Epithelial cell of proximal tubule (primary cell): ENCODE data around the gene WAS. TPM values are rescaled to one million over a fixed set of nuclear protein-coding genes. Genes with fewer than 3 reads are reported as not detected.
"Not testable (repeated sequence)": the region's sequence is repeated elsewhere in the genome, so short reads cannot be mapped to it uniquely, and the experiment has no call there.

Experiments used
- DNase-seq: peaks from one replicate; pipeline ENCODE4 v3.0.0-alpha.2; 2011; ENCODE audit warnings: low read depth
- H3K4me3 ChIP-seq: 2 replicates; pipeline ENCODE4 v1.5.1; 2011; ENCODE audit warnings: low read depth, mild to moderate bottlenecking, low read length
- CTCF ChIP-seq: conservative IDR thresholded peaks from 2 replicates; pipeline ENCODE4 v1.5.1; 2012; ENCODE audit warnings: low read depth, mild to moderate bottlenecking, low read length
- total RNA-seq: library from RNA; depleted of rRNA; stranded (reverse); fragments of >200 nt; gene quantifications from 2 replicates; pipeline ENCODE4 v1.2.3, GENCODE V29; 2015

WAS gene
- total RNA-seq, 1 donor from 2014 or later, result not detected

GRCh38 chrX:48663241-48663640, 20.4 kb upstream of the WAS start:
- no peak for DNase-seq
- no peak overlapping the region for H3K4me3 ChIP-seq
- no peak for TF ChIP-seq CTCF

- H3K4me3 ChIP-seq, result no peak overlapping the region
- TF ChIP-seq CTCF, result no peak
- DNase-seq, result no peak
Observed at GRCh38 chrX:48664156-48664555, 19.4 kb upstream of the WAS start.

GRCh38 chrX:48665991-48666390, 17.6 kb upstream of the WAS start:
- H3K4me3 ChIP-seq, result no peak overlapping the region
- TF ChIP-seq CTCF, result no peak
- no peak for DNase-seq

GRCh38 chrX:48666649-48667048, 16.9 kb upstream of the WAS start:
- no peak overlapping the region for H3K4me3 ChIP-seq
- DNase-seq, result no peak
- no peak for TF ChIP-seq CTCF

- no peak for TF ChIP-seq CTCF
- no peak overlapping the region for H3K4me3 ChIP-seq
- no peak for DNase-seq
Observed at GRCh38 chrX:48667509-48667908, 16.1 kb upstream of the WAS start.

GRCh38 chrX:48668187-48668586, 15.4 kb upstream of the WAS start:
- not testable (repeated sequence) for DNase-seq, H3K4me3 ChIP-seq

- no peak for TF ChIP-seq CTCF
- peak overlapping the region; percentile 75 for H3K4me3 ChIP-seq
- no peak for DNase-seq
Observed at GRCh38 chrX:48676106-48676892, 7.3 kb upstream of the WAS start.
